T1000 (cell line): ENCODE measurements around the gene TECTB.

Experiments used
- DNase-seq: peaks from one replicate; lab custom pipeline; 2025; ENCODE audit warnings: mixed read lengths; lab: John Stamatoyannopoulos, UW

TECTB gene

DNA sequence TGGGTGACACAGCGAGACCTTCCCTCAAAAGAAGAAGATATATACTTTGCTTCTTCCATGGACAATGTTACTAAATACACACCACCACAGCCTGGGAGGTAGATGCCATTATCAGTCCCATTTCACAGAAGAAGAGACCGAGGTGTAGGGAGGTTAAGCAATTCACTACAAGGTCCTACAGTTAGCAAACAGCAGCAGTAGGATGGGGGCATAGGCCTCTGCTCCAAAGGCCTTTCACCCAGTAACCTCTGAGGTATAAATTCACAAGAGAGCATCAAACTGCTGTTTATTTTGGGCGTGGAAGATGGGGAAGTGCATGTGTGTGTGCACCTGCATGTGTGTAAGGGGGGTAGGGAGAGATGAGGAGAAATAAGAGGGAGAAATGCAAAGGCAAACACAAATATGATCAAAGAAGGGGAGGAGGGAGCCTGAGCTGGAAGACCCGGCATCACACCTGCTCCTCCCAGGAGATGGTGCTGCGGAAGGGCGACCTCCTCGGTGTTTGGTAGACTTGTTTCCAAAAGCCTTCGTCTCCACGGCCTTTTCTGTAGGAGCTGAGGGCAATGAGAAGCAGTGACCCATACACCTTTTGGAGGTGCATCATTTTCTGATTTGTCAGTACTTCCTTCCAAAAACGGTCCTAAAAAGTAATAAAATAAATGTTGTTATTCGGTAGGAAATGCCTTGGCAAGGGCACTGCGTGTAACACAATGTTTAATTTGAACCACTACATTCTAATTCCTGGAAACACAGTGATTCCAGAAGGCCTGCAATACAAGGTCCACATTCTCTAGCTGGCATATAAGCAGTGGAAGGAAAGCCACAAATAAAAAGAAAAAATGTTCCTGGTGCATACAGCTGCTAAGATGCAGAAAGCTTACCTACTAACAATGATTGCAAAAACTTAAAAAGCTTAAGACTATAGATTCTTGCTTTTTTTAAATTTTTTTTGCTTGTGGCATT is 64.8 kb downstream of the TECTB start:
- DNase-seq = no peak

GRCh38 chr10:112348759-112349158 is 65.6 kb downstream of the TECTB start:
- no peak for DNase-seq

DNA sequence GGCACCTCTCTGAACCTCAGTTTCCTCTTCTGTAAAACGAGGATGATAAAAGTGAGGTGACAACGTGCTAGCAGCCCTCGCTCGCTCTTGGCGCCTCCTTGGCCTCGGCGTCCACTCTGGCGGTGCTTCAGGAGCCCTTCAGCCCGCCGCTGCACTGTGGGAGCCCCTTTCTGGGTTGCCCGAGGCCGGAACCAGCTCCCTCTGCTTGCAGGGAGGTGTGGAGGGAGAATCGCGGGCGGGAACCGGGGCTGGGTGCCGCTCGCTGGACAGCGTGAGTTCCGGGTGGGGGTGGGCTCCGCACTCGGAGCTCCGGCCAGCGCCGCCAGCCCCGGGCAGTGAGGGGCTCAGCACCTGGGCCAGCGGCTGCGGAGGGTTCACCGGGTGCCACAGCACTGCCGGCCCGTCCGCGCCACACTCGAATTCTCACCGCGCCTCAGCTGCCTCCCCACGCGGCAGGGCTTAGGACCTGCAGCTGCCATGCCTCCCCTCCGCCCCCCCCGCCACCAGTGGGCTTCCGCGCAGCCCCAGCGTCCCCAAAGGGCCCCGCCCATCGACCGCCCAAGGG is 66.4 kb downstream of the TECTB start:
- no peak for DNase-seq

DNA sequence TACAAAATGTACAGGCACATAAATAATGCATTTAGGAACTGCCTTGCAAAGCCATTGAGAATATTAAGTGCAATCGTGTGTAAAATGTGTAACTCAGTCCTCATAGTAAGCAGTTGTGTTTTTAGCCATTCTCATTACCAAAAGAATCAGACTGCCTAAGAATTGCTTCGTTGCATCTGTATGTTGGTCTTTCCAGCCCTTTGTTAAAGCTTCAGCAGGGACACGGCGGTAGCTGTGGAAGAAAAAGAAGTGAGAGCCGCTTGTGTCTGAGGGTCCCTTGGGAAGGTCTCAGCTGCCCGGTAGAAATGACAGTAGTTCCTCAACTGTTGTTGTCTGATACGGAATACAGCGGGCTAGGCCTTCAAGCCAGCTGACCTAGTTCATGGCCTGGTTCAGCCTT is 67.9 kb downstream of the TECTB start:
- DNase-seq = no peak

- no peak for DNase-seq
These were observed 68.8 kb downstream of the TECTB start for GRCh38 chr10:112352044-112352443.

- DNase-seq = no peak
These were observed 69.8 kb downstream of the TECTB start for GRCh38 chr10:112353046-112353445.
